Measurements from ENCODE around the gene PDLIM5.

Gene PDLIM5

DNA sequence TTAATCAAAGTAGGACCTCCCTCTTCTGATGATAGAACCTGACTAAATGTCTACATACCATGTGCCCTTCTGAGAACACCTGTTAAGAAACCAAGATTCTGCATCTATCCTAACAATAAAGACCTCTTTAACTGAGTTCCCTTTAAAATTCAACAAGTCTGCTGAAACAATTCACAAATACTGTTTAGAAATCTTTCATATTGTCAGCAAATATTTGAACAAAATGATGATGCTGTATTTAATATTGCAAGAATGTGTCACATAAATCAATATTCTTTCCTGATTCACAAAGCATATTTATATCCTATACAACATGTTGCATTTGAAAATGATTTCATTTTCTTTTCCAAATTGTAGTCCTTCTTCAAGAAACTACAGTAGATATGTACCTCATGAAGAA lies 246.4 kb downstream of the PDLIM5 start:
- Histone ChIP-seq H3K4me3 (ENCODE audit: low read length) (no peak overlapping the region), H3K27ac (ENCODE audit: low read length) (no peak overlapping the region), H3K36me3 (ENCODE audit: insufficient read depth, low read depth, low read length) (no peaks in the 10 kb centered on the region), H3K9me3 (ENCODE audit: insufficient read depth, low read depth, low read length) (no peaks in the 10 kb centered on the region), H3K9ac (ENCODE audit: low read depth, low read length) (no peak overlapping the region), H3K27me3 (ENCODE audit: insufficient read depth, low read length) (no peaks in the 10 kb centered on the region), H3K4me1 (ENCODE audit: insufficient read depth, low read length) (no peaks in the 10 kb centered on the region)

DNA sequence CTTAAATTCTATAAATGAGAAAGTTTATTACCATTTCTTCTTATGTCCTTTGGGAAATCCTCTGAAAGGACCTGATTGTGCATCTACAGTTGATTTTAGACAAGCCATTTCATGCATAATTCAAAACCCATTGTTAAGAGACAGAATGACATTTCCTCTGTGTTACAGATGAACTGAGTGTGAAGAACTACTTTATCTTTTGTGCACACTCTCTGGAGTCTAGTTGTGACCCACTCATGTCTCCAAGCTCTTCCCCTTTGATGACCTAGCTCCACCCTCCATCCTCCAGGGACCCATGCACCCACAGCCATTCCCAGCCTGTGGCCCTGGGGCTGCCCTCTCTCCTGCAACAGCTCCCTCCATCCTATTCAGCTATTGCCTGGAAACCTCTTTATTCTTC lies 248.6 kb downstream of the PDLIM5 start:
- Histone ChIP-seq H3K4me1 (ENCODE audit: insufficient read depth, low read length) (no peaks in the 10 kb centered on the region), H3K9me3 (ENCODE audit: insufficient read depth, low read depth, low read length) (no peaks in the 10 kb centered on the region), H3K36me3 (ENCODE audit: insufficient read depth, low read depth, low read length) (no peaks in the 10 kb centered on the region), H3K27me3 (ENCODE audit: insufficient read depth, low read length) (no peaks in the 10 kb centered on the region), H3K4me3 (ENCODE audit: low read length) (no peak overlapping the region), H3K9ac (ENCODE audit: low read depth, low read length) (no peak overlapping the region), H3K27ac (ENCODE audit: low read length) (no peak overlapping the region)

DNA sequence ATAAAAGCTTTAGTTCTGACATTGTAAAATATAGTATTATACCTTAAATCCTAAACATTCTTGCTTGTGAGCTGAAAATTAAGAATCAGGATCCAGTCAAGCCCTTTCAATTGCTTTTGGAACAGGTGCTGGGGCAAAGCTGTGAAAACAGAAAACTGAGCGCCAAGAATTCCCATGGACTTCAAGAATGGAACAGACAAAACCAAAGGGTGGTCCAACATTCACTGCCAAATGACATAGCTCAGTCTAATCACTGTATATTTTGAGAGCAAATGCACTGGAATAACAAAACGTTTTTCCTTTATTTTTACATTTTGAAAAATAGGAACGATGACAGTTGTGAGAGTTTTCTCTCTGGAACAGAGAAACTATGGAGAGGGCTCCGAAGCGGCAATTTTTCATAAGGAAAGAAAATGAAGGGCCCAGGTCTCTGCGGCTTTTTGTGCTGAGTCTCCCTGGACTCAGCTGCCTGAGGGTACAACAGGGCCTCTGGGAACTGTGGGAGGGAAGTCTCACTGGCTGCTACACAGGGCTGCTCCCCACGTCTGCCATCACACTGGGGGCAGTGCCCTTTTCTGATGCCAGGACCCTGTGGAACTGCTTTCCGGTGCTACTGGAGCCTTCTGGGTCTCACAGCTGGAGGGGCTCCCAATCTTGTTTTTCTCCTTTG lies 250.0 kb downstream of the PDLIM5 start:
- Histone ChIP-seq H3K4me3 (ENCODE audit: low read length) (no peak overlapping the region), H3K9ac (ENCODE audit: low read depth, low read length) (no peak overlapping the region), H3K4me1 (ENCODE audit: insufficient read depth, low read length) (no peaks in the 10 kb centered on the region), H3K27ac (ENCODE audit: low read length) (no peak overlapping the region), H3K27me3 (ENCODE audit: insufficient read depth, low read length) (no peaks in the 10 kb centered on the region), H3K36me3 (ENCODE audit: insufficient read depth, low read depth, low read length) (no peaks in the 10 kb centered on the region), H3K9me3 (ENCODE audit: insufficient read depth, low read depth, low read length) (no peaks in the 10 kb centered on the region)

DNA sequence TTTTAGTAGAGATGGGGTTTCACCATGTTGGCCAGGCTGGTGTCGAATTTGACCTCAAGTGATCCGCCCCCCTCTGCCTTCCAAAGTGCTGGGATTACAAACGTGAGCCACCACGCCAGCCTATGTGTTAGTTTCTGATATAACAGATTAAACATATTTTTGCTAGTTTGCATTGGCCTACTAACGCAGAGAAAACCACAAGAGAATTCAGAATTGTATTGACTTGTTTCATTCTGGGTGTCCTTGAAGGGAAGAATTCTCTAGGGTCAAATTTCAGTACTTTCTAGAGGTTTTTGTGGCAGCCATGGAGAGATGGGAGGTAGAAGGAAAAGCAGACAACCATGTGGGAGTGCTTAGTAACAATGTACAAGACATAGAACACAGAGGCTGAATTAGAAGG lies 259.9 kb downstream of the PDLIM5 start:
- H3K9ac ChIP-seq (ENCODE audit: low read depth, low read length): no peak overlapping the region
- H3K36me3 ChIP-seq (ENCODE audit: insufficient read depth, low read depth, low read length): no peaks in the 10 kb centered on the region
- no peaks in the 10 kb centered on the region for H3K27me3 ChIP-seq (ENCODE audit: insufficient read depth, low read length)
- no peak overlapping the region for H3K4me3 ChIP-seq (ENCODE audit: low read length)
- H3K9me3 ChIP-seq (ENCODE audit: insufficient read depth, low read depth, low read length): no peaks in the 10 kb centered on the region
- no peak overlapping the region for H3K27ac ChIP-seq (ENCODE audit: low read length)
- H3K4me1 ChIP-seq (ENCODE audit: insufficient read depth, low read length): no peaks in the 10 kb centered on the region

DNA sequence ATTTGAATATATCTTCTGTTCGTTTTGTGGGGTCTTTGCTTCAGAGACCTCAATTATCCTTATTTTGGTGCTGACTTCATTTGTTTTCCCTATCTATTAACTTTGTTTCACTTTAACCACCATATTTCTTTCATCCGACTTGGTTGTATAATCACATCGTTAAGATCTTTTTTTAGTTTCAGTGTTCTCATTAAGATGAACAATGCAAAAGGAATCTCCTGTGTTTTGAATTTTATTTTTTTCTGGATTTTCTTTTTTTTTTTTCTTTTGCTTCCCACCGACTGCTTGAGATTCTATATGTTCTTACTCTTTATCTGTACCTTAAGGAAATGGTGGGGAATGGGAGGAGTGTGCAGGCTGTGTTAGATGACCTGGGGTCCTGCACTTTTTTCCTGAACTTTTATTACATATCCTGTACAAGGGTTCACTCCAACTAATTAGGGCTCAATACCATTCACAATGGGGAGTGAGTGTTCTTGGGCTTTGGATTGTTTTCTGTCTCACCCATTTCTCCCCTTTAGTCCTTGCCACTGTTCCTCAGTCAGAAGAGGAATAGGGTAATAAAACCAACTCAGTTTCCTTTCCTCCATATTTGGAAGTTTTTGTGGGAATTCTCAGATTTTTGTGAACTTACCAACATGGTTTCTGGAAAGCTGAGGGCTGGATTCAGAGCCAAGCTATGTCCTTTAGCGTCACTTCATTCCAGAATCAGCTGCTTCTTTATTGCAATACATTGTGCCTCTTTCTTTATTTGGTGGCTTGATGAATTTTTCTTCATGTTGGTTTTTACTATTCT lies 262.8 kb downstream of the PDLIM5 start:
- Histone ChIP-seq H3K36me3 (ENCODE audit: insufficient read depth, low read depth, low read length) (no peaks in the 10 kb centered on the region), H3K9ac (ENCODE audit: low read depth, low read length) (no peak overlapping the region), H3K4me3 (ENCODE audit: low read length) (no peak overlapping the region), H3K27me3 (ENCODE audit: insufficient read depth, low read length) (no peaks in the 10 kb centered on the region), H3K27ac (ENCODE audit: low read length) (no peak overlapping the region), H3K4me1 (ENCODE audit: insufficient read depth, low read length) (no peaks in the 10 kb centered on the region), H3K9me3 (ENCODE audit: insufficient read depth, low read depth, low read length) (no peaks in the 10 kb centered on the region)

DNA sequence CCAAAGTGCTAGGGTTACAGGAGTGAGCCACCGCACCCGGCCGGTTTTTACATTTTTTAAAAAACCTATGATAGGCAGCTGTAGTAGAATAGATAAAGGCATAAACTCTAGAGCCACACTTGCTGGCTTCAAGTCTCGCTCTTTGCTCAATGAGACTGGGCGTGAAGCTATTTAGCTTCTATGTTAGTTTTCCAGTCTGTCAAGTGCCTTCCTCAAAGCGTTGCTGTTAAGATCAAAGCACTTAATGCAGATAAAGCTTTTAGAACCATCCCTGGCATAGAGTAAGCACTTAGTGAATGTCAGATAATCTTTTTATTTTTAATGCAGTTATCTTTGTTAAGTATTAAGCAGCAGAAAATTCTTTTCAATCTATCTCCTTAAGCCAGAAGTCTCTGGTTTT lies 264.0 kb downstream of the PDLIM5 start:
- H3K9me3 ChIP-seq (ENCODE audit: insufficient read depth, low read depth, low read length): no peaks in the 10 kb centered on the region
- H3K27me3 ChIP-seq (ENCODE audit: insufficient read depth, low read length): no peaks in the 10 kb centered on the region
- H3K4me1 ChIP-seq (ENCODE audit: insufficient read depth, low read length): no peaks in the 10 kb centered on the region
- H3K36me3 ChIP-seq (ENCODE audit: insufficient read depth, low read depth, low read length): no peaks in the 10 kb centered on the region
- no peak overlapping the region for H3K27ac ChIP-seq (ENCODE audit: low read length)
- H3K4me3 ChIP-seq (ENCODE audit: low read length): no peak overlapping the region
- no peak overlapping the region for H3K9ac ChIP-seq (ENCODE audit: low read depth, low read length)

Measured in iPS-20b (cell line).